Activated effector memory CD4-positive, alpha-beta T cell treated with Interleukin-2 at 50 U/mL for 16 hours (primary cell): ENCODE results near the gene CAPSL.
"Not testable (repeated sequence)": the region's sequence is repeated elsewhere in the genome, so short reads cannot be mapped to it uniquely, and the experiment has no call there.

Experiments used
- DNase-seq: peaks from one replicate; pipeline ENCODE4 v3.0.0-alpha.2; 2020

Gene CAPSL

DNA sequence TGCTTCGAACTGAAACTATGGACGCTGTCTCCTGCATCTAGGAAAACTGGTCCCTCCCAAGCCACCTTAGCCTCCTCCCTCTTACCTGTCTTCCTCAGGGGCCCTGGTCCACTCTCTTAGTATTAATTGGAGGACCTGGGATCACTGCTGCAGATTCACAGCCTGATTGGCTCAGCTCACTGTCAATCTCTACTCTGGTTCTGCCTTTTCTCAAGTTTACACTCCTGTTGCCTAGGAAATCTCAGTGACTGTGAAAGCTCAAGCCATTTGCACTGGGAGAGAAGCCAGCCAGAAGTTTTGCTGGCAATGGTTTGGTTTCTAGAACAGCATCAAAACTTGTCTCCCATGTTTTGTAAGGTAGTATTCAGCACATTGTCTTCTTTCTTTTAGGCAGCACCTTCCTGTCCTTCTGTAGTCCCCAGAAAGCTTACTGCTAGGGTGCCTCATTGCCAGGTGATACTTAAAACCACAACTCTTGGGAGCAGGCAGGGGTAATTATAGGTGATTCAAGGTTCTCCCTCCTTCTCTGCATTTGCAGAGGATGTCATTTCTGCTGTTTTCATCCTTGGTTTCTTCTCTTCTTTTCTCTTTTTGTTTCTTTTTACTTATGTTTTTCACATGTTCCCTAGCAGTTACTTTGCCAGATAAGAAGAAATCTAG is at the start of gene CAPSL:
TSS of gene CAPSL (minus strand) at position 55 of the 660 bp plus-strand sequence. CDS start 17,502 bp downstream, outside the sequence.
- no peak for DNase-seq

DNA sequence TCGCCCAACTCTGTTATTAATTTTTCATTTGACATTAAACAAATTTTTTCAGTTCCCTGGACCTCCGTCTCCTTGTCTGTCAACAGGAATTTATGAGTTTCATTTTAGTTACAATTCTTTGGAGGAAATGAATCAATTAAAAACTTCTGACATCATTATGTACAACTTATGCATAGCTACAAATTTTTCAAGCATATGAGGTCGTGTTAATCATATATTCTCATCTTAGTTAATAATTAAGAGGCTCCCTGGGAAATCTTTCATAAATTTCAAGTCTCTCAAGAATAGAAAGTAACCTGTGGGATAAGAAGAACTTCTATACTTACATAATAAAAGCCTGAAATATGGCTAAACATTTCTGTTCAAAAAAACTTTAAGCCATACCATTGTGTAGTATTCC is 49.4 kb upstream of the CAPSL start:
- no peak for DNase-seq

DNA sequence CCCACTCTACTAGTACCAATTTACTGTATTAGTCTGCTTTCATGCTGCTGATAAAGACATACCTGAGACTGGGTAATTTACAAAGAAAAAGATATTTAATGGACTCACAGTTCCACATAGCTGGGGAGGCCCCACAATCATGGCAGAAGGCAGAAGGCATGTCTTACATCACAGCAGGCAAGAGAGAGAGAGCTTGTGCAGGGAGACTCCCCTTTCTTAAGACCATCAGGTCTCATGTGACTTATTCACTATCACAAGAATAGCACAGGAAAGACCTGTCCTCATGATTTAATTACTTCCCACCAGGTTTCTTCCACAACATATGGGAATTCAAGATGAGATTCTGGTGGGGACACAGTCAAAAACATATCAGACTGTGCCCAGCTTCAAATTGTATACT is 41.3 kb upstream of the CAPSL start:
- DNase-seq = no peak

DNA sequence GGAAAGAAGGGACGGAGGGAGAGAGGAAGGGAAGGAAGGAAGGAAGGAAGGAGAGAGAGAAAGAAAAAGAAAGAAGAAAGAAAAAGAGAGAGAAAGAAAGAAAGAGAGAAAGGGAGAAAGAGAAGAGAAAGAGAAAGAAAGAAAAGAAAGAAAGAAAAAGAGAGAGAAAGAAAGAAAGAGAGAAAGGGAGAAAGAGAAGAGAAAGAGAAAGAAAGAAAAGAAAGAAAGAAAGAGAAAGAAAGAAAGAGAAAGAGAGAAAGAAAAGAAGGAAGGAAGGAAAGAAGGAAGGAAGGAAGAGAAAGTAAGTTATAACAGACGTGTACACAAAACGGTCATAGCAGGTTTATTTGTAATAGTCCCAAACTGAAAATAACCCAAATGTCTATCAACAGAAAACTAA is 38.4 kb upstream of the CAPSL start:
- DNase-seq = not testable (repeated sequence)

DNA sequence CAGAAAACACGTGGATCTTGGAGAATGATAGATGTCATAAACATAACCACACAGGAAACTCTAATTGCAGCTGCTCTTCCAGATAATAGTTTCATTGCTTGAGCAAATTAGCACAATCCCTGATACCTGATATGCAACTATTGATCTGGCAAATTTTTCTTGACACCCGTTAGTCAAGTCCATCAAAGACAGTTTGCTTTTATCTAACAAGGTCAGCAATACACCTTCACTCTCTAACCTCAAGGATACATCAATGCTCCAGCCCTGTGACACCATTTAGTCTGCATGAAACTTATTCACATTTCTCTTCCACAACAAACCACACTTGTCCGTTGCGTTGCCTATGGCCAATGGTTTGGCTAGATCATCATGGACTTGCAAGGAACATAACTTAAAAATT is 36.1 kb upstream of the CAPSL start:
- DNase-seq = no peak

DNA sequence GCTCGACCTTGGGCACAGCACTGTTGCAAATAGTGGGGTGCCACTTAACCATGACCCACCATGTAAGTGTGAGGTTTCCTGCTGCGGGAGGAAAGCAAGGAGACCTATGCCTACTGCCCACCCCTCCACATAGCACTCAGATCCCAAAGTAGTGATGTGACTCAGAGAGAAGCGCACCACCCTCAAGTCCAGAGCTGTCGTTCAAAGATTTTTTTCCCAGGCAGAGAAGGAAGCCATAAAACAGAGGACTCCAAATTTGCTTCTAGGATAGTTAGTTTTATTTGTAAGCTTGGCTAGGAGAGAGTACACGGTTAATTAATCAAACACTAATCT is 33.4 kb upstream of the CAPSL start:
- DNase-seq = no peak

DNA sequence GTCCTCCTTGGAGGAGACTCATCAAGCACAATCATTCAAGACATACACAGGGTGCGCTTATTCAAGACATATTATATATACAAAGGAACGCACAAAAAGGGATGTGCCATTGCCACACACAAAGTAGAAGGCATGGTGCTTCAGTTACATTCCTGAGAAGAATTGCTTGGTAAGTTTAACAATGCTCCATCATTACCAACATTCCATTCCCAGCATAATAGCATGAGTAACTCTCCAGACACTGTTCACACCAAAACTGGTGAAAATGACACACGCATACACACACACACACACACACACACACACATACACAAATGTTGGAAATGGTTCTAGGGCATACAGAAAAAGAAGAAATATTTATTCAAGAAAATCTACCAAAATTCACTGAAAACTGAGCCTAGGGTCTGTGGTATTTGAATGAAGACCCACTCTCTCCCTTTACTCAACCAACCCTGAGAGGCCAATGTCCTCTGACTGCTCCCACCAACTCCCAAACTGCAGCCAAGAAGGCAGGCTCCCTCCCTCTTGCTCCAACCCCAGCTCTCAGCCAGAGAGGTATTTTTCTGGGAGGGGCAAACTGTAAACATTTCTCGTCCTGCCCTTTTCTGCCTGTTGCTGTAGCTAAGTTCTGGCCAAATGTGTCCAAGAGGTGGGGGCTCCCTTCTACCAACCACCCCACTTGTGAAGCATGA is 32.9 kb upstream of the CAPSL start:
- no peak for DNase-seq

DNA sequence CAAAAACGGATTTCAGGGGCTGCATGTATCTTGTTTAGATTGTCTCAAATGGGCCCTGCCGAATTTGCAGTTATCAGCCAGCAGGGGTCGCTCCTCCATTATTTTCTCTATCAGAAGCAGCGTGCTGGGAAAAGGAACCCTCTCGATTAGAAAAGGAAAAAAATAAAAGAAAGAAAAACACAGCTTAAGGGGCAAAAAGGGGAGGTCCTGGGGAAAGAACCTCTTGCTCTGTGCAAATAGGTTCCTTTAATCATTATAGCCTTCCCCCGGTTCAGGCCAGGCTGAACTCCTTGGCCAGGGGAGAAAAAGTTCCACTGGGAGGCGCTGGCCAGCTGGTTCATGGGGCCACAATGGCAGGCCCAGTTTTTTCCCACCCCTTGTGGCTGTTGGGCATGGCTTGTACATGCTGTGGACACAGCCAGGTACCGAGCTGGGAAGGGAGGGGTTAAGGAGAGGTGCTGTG is 25.0 kb upstream of the CAPSL start:
- no peak for DNase-seq

DNA sequence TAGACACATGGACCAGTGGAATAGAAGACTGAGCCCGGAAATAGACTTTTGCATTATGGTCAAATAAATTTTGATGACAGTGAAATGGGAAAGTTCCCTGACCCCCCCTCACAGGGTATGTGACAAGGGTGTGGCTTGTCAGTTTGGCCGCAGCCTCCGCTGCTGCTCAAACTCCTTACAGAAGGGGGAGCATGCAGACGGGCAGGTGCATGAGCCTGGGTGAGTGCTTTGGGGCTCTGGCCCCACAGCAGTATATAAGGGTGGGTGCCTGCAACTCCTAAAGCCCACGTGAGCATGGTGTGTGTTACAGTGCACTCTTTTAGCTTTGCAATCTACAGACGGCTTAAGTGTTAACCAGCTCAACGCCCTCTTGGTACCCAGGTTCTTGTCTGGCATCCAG is 21.9 kb upstream of the CAPSL start:
- DNase-seq = no peak

DNA sequence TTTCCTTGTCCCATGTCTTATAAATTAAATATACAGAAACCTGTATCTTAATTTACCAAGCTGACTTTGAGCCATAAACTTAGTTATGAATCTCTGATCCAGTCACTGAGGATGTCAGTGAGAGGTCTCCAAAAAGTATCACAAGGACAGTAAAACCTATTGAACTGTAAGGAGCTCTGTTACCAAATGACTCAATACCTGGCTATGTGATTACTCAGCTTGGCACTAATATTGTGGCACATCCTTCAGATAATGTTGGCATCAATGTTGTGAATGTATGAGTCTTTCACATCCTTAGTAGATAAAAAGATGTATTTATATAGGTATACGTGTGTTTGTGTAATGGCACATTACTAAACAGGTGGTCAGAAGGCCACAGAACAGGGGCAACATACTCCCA is 18.0 kb upstream of the CAPSL start:
- no peak for DNase-seq

DNA sequence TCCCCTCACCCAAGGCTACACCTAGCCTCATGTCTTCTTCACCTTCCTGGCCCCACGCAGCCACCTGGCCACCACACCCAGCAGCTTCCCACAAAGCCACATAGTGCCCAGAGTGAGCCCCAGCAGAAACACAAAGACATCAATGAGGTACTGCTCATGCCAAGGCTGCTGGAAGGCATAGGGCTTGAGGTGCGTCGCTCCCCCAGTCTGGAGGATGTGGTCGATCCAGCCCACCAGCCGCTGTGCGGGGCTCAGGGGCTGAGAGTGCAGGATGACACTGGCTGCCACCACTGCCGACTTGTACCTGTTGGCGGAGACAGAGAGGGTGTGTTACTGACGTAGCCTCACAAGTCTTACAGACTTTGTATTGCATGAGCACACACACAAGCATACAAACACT is 15.8 kb upstream of the CAPSL start:
- no peak for DNase-seq

DNA sequence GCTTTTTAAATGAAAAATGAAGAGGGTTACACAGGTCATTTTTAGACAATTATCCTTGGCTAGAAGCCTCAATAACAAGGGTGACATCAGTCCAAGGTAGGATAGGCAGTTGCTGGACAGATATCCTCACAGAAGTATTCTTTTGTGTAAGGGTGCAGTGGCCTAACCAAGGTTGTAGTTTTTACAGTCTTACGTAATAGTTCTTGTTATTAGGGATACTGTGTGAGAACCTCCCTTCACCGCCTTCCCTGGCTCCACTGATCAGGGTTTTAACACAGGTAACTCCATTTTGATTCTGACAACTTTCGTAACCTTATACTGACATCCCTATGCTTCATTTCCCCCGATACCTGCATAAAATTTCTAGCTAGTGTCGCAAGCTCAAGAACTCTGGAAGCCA is 8.7 kb upstream of the CAPSL start:
- DNase-seq = no peak

DNA sequence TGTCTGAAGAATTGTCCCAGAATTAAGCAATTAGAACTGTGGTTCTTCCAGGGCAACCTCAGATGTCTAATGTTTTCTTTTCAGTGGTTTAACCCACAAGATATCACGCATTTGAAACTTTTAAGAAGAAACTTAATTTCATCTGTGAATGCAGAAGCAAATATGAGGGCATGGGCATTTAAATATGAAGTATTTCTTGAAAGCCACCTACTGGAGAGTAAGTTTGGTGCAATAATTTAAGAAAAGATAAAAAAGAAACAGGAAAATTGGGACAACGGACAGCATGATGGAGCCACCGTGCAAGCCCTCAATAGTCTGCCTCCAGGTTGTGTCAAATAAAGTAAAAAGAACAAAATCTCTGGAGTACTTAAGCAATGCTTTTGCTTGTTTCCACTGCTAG is 1.2 kb upstream of the CAPSL start:
- DNase-seq = no peak

DNA sequence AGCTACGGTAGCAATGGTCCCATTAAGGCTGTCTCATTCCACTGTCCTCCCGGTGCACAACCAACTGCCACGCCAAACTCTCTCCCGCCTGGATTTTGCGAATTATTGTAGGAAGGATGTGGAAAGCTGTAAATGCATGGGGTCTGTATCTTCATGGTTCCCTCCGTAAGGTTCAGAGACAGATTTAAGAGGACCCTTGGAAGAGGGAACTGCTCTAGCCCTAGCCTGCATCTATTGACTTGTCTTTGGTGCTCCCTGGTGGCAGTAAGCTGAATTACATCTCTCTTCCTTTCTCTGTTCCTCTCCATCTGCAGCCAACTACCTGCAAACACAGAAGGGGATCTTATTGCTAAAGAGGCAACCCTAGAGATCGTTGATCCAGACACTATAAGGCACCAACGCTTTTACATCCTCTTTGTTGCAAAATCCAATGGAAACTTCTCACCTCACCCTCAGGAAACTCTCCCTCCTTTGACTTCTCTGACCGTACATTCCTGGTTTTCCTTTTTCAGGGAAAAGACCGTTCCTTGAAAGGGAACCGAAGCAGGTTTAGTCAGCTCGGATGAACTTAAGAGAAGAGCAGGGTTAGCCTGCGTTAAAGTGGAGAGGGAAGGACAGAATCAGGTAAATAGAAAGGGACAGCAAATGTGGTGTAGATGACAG is 11.9 kb downstream of the CAPSL start:
- DNase-seq = peak; percentile 18

DNA sequence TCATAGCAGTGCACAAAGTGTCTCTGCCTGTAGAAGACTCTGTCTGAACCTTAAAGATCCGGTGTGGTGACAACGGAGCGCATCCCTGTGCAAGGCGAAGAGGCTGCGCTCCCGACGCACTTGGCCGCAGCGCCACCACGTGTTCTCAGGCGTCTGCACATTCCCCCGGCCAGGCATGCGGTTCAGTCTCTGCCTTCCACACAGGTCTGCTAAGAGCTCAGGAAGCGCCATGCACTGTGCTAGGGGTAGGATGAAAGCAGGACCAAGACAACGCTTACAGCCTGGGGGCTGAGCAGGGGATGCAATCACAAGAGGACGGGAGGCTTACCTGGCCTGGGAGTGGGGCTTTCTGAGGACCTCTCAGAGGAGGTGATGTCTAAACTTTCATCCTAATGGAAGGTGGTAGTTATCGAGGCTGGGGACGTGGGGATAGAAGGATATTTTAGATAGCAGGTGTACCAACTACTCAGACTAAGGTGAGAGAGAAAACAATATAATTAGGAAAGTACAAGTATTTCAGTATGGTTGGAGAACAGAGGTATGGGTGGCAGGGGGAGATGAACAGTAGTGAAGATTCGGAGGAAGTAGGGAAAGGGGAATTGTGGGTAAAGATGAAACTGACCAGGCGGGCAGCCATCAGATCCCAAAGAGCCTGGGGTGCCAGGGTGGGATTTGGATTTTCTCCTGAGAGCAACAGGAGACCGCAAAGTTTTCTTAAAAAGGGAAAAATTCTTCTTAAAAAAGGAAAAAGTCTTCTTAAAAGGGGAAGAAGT is 13.3 kb downstream of the CAPSL start:
- DNase-seq = peak; percentile 78

DNA sequence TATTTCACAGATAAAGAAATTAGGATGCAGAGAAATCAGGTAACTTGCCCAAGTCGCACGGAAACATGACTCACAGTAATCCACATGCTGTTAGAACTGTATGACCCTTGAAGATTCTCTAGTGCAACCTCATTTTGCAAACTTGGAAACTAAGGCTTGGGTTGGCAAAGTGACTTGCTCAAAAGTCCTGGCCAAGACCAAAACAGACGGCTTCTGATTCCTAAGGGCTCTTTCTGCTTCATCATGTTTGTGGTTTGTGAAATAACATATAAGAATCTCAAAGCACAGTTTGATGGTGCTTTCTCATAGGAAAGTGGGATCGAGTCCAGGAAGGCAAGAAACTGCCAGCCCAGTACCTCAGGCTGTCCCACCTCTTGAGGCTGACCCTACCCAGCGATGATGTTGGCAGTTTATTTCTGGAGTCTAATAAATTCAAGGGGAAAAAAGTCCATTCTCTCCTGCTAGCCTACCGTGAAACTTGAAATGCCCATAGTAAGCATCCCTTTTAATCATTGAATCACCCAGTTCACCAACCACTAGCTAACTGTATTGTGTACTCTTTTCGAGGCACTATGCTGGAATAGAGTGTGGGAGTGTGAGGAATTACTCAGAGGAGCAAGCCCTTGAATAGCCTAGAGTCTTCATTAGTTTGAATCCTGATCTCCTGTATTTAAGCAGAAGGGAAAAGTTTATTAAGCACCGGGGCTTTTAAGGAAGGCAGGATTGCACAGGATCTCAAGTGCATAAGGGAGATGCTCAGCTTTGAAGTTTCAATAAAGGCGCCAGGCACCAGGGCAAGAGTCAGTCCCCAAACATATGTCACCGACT is 14.1 kb downstream of the CAPSL start:
- no peak for DNase-seq

DNA sequence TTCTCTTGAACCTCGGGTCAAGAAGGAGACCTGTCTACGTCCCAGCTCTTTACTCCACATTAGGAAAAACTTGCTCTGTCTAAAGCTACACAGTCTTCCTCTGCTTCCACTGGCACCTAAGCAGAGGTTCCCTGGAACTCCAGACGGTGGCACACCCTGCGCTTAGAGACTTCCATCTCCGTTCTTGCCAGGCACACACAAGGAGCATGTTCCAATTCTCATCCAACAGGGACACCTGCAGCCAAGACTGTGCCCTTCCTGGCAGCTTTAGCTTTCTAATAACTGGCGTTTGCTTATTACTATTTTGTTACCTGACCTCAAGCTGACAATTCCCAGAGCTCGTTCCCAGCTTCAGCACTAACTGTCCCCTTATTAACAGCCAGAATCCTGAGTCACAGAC is 16.0 kb downstream of the CAPSL start:
- DNase-seq = no peak

DNA sequence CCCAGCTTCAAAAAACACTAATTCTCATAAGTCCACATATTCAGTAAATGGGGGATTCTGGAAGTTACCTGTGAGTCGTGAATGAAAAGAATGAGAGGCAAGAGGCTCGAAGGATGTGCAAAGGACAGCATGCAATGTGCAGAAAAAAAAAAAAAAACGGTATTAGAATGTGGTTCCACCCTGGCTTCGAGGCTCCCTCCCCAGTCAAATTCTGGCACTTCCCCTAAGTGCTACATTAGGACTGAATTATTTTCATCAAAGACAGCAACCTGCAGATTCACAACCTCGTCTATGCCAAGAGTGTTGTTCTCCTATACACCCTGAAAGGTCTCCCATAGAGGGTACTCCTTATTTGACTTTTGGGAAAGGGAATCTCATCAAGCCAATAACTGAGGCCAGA is 16.5 kb downstream of the CAPSL start:
- no peak for DNase-seq

DNA sequence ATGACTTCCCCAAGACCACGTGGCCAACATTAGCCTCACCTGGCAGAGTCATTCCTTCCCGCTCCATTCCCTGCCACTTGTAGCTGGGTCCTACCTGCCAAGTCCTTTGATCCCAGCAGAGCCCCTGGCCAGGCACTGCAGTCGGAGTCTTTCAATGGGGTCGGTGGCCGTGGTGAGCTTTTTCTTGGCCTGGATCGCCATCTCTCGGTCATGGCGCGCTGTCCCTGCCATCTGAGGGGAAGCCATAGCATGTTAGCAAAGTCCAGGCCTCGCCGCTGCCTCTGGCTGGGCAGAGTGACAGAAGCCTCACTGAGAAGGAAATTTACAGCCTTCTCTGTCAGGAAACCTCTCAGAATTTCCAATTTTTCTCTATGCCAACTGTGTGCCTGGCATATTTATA is 17.5 kb downstream of the CAPSL start:
- DNase-seq = no peak

DNA sequence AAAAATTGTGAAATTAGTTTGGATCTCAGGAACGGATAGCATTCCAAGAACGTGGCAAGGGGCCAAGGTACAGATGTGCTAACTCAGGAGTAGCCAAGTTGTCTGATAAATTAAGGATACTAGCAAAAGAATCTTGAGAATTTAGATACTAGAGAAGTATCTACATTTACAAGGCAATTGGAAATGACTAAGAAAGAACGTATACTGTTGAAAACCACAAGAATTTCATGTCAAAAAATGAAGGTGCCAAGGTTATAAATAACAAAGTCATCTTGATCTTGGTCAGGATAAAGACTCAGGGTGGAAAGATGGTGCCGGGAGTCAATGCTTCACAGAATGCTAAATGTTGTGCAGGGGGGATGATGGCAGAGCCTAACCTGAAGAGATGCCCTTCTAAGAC is 19.2 kb downstream of the CAPSL start:
- no peak for DNase-seq

DNA sequence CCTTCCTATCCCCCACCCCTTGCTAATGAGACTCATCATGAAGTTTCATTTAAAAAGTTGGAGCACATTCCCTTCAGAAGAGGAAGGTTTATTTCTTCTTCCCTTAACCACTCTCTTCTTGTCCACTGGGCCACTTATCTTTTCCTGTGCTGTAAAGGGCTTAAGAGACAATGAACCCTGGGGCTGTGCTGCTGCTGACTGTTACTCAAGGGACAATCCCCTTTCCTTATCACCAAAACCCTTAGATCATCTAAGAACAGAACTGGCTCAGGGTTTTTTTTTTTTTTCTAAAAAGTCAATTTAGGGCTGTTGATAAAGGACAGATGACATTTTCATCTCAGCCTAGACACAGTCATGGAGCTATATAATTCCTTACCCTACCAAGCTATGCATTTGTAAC is 29.6 kb downstream of the CAPSL start:
- DNase-seq = no peak

DNA sequence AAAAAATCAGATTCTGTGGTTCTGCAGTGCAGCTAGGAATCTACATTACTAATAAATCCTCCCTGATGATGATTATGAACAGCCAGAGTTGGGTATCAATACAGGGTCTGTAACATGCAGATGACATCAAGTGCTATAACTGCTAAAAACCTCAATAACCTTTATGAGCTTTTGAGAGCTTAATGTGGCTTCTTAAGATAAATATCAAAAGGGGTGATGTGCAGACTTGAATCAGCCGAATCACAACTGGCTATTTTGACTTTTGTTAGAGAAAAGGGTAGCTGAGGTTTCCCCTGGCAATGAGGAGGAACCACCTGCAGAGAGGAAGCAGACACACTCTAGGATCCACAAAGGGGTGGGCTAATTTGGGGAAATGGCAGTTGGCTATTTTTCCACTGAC is 30.2 kb downstream of the CAPSL start:
- DNase-seq = no peak
